ENCODE measurements around the gene KDM5A.
"Not testable (repeated sequence)": the region's sequence is repeated elsewhere in the genome, so short reads cannot be mapped to it uniquely, and the experiment has no call there.

Gene KDM5A

GRCh38 chr12:236445-236844 lies 152.7 kb downstream of the KDM5A start:
- no peak for DNase-seq

GRCh38 chr12:235967-236366 lies 153.2 kb downstream of the KDM5A start:
- not testable (repeated sequence) for DNase-seq

- no peak for DNase-seq
These were observed 154.2 kb downstream of the KDM5A start for GRCh38 chr12:234891-235415.

DNA sequence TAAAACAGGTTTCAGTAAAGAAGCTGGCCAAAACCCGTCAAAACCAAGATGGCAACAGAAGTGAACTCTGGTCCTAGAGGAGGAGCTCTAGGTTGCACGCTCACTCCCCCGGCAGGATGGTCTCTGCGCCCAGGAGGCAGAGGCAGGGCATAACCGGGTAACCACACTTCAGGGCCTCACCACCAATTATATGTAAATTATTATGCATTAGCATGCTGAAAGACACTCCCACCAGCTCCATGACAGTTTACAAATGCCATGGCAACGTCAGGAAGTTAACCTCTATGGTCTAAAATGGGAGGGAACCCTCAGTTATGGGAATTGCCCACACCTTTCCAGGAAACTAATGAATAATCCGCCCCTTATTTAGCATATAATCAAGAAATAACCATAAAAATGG lies 155.1 kb downstream of the KDM5A start:
- no peak for DNase-seq

DNA sequence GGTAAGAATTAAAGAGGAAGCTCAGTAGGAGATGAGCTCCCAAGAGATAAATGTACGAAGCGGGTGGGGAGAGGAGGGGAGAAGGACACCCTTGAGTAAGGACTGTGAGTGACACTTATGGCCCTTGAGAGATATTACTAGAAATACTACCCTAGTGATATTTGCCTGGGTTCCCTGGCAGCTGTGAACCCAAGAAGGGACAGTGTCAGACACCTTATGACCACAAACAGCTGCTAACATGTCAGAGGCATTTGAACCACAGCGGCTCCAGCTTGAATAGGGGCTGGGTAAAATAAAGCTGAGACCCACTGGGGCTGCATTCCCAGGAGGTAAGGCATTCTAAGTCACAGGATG lies 155.5 kb downstream of the KDM5A start:
- no peak for DNase-seq

DNA sequence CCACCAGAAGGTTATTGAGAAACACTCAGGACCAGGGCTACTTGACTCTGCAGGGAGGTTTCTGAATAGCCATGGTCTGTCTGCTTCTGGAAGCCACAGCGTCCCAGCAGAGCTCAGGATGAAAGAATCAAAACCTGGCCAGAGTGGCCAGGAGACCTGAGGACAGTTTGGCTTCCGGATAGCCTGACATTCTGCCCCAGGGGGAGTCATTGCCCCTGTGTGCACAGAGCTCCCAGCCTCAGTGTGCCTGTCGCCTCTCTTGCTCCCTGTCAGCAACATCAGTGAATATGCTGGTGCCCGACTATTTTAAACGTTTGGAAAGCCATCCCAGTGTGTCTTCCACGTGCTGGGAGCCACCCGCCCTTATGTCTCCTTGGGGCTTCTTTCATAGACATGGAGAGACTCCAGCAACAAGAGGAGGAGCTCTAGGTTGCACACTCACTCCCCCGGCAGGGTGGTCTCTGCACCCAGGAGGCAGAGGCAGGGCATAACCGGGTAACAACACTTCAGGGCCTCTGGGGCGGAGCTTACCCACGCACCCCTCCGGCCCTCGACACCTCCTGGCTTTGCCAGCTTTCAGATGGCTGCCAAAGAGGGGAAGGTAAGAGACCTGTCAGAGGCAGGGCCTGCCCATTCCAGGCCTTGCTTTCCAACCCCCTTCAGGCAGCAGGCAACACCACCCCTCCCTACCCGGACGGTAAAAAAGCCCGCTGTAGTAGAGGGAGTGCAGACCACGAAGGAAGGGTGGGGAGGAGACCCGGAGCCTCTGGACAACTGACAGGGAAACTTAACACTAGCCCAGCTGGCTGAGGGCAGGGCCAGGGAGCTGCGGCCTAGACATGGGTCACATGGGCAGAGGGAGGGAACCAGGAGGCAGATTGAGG lies 156.1 kb downstream of the KDM5A start:
- DNase-seq: no peak

DNA sequence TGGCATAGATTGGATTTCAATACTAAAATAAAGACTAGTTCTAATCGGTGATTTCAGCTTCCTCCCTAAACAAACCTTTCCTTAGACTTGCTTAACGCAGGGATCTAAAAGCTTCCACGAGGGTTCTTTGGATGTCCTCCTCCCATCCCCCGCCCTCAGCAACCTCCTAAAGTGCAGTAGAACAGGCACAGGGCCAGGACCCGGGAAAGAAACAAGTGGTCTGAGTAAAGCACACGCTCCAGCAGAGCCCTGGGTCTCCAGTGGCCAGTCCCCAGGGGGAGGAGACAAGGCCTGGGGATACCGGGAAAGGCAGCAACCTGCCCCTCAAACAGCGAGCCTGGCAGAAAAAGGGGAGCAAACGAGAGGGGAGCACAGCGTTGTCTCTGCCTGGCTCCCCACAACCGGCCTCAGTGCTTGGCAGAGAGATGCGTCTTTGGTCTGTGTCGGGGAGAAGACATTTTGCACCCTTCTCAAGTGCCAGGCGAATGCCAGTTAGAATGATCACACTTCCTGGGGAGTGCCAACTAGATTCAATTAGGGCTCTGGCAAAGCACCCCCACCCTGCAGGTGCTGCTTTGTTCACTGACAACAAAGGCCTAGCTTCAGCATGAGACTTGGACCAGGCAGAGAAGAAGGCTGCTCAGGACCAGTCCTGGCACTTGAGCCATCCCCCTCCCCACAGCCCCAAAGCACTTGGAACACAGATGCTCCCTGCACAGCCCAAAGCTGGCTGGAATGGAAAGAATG lies 158.0 kb downstream of the KDM5A start:
- DNase-seq: no peak
